ENCODE measurements around the gene SUGP2. TPM values are rescaled to one million over a fixed set of nuclear protein-coding genes. Genes with fewer than 3 reads are reported as not detected.

SUGP2 gene
- total RNA-seq, 1 experiment from 2014 or later, result 112 TPM

GRCh38 chr19:18989316-18989715 lies 44.0 kb downstream of the SUGP2 start:
- no TSS peak for BruUV-seq (replicated peaks)
- no peaks in the 10 kb centered on the region; the same call in 1 of the 2 replicates for H3K4me1 ChIP-seq (ENCODE audit: control insufficient read depth, insufficient read depth, low read length)
- no peaks in the 10 kb centered on the region for H3K9me3 ChIP-seq (ENCODE audit: control insufficient read depth, insufficient read depth, low read depth, low read length)
- H3K27me3 ChIP-seq (ENCODE audit: control insufficient read depth, insufficient read depth, low read length), result no peaks in the 10 kb centered on the region
- CTCF ChIA-PET, result no interaction called here
- DNase-seq (ENCODE audit: low read depth, low spot score) (no peak), ATAC-seq (no peak)
- POLR2A ChIA-PET, result no interaction called here
- intact Hi-C loops (cut with micrococcal nuclease; ENCODE audit: unreplicated experiment) (loop anchor here (10.0 kb wide), 1 partner anchor 55 kb away; no protein-coding TSS in a partner anchor), in situ Hi-C loops (cut with HindIII; ENCODE audit: low pct_unique_long_range_greater_than_20kb, low sequenced_read_pairs) (no loop called here)
- no peak overlapping the region for H3K27ac ChIP-seq (ENCODE audit: low read length)
- H3K36me3 ChIP-seq (ENCODE audit: control insufficient read depth, insufficient read depth, low read length), result no peaks in the 10 kb centered on the region; the same call in 1 of the 2 replicates
- H3K4me3 ChIP-seq (ENCODE audit: low read depth in 2 of 2, low read length in 2 of 2), result no peak overlapping the region
- TF ChIP-seq CTCF (IDR thresholded peaks at IDR 0.05) (no peak), TCF7L2 (IDR thresholded peaks at IDR 0.05; ENCODE audit: low read depth, low read length) (no peak), SIN3A (IDR thresholded peaks at IDR 0.05; ENCODE audit: borderline replicate concordance, insufficient read depth, low read depth, low read length) (no peak), POLR2AphosphoS5 (IDR thresholded peaks at IDR 0.05; ENCODE audit: low read depth, low read length) (no peak)
- TF ChIP-seq, protein P1, sequence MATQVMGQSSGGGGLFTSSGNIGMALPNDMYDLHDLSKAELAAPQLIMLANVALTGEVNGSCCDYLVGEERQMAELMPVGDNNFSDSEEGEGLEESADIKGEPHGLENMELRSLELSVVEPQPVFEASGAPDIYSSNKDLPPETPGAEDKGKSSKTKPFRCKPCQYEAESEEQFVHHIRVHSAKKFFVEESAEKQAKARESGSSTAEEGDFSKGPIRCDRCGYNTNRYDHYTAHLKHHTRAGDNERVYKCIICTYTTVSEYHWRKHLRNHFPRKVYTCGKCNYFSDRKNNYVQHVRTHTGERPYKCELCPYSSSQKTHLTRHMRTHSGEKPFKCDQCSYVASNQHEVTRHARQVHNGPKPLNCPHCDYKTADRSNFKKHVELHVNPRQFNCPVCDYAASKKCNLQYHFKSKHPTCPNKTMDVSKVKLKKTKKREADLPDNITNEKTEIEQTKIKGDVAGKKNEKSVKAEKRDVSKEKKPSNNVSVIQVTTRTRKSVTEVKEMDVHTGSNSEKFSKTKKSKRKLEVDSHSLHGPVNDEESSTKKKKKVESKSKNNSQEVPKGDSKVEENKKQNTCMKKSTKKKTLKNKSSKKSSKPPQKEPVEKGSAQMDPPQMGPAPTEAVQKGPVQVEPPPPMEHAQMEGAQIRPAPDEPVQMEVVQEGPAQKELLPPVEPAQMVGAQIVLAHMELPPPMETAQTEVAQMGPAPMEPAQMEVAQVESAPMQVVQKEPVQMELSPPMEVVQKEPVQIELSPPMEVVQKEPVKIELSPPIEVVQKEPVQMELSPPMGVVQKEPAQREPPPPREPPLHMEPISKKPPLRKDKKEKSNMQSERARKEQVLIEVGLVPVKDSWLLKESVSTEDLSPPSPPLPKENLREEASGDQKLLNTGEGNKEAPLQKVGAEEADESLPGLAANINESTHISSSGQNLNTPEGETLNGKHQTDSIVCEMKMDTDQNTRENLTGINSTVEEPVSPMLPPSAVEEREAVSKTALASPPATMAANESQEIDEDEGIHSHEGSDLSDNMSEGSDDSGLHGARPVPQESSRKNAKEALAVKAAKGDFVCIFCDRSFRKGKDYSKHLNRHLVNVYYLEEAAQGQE (IDR thresholded peaks at IDR 0.05; ENCODE audit: insufficient read depth in 1 of 2, low read depth in 2 of 2, low read length in 1 of 2), result no peak

DNA sequence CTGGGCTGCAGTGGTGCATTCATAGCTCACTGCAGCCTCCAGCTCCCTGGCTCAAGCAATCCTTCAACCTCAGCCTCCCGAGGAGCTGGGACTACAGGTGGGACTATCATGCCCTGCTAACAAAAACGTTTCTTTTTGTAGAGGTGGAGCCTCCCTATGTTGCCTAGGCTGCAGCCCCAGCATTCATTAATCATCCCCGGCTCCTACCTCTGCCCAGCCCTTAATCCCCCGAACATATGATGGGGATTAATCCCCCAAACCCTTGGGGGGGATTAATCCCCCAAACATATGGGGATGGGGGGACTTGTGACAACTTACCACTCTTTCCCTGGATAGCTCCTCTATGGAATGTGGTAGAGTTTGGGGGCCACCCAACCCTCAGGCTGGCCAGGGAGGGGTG lies 45.9 kb downstream of the SUGP2 start:
- Histone ChIP-seq H3K4me1 (ENCODE audit: control insufficient read depth, insufficient read depth, low read length) (no peaks in the 10 kb centered on the region; the same call in 1 of the 2 replicates), H3K27me3 (ENCODE audit: control insufficient read depth, insufficient read depth, low read length) (no peaks in the 10 kb centered on the region), H3K27ac (ENCODE audit: low read length) (no peak overlapping the region), H3K36me3 (ENCODE audit: control insufficient read depth, insufficient read depth, low read length) (no peaks in the 10 kb centered on the region), H3K9me3 (ENCODE audit: control insufficient read depth, insufficient read depth, low read depth, low read length) (no peaks in the 10 kb centered on the region), H3K4me3 (ENCODE audit: low read depth in 2 of 2, low read length in 2 of 2) (no peak overlapping the region)
- intact Hi-C loops (cut with micrococcal nuclease; ENCODE audit: unreplicated experiment), result loop anchor here (10.0 kb wide), 1 partner anchor 53 kb away; no protein-coding TSS in a partner anchor
- 0 out of 2 replicates have a peak, but pooled peaks have one; percentile 22 for ATAC-seq
- CTCF ChIA-PET, result interaction anchor here (0.6 to 1.7 kb wide), 7 partner anchors 22 to 97 kb away, joined by 3 to 9 read pairs (median 4); partner anchors contain the start of genes COPE and DDX49
- in situ Hi-C loops (cut with HindIII; ENCODE audit: low pct_unique_long_range_greater_than_20kb, low sequenced_read_pairs), result no loop called here
- no peak for DNase-seq (ENCODE audit: low read depth, low spot score)
- no TSS peak for BruUV-seq (replicated peaks)
- TF ChIP-seq SIN3A (IDR thresholded peaks at IDR 0.05; ENCODE audit: borderline replicate concordance, insufficient read depth, low read depth, low read length) (no peak), POLR2AphosphoS5 (IDR thresholded peaks at IDR 0.05; ENCODE audit: low read depth, low read length) (no peak), TCF7L2 (IDR thresholded peaks at IDR 0.05; ENCODE audit: low read depth, low read length) (no peak), CTCF (IDR thresholded peaks at IDR 0.05) (no peak)
- POLR2A ChIA-PET, result no interaction called here
